HCEC 1CT (cell line): ENCODE results near the gene IFI27.

Experiments
- DNase-seq: peaks from one replicate; pipeline ENCODE4 v3.0.0-alpha.2; 2017

Gene IFI27

GRCh38 chr14:94103554-94104150, 6.9 kb upstream of the IFI27 start:
- no peak for DNase-seq

- no peak for DNase-seq
Observed at GRCh38 chr14:94104731-94105130, 5.8 kb upstream of the IFI27 start.

- no peak for DNase-seq
Observed at GRCh38 chr14:94109915-94110250, 653 bp upstream of the IFI27 start.

GRCh38 chr14:94111276-94112095, 950 bp downstream of the IFI27 start:
- no peak for DNase-seq

GRCh38 chr14:94112513-94113063, 2.1 kb downstream of the IFI27 start:
- DNase-seq = no peak

- no peak for DNase-seq
Observed at GRCh38 chr14:94113073-94113472, 2.5 kb downstream of the IFI27 start.

GRCh38 chr14:94113490-94113889, 3.0 kb downstream of the IFI27 start:
- no peak for DNase-seq

GRCh38 chr14:94113908-94114588, 3.5 kb downstream of the IFI27 start:
- no peak for DNase-seq

- DNase-seq = no peak
Observed at GRCh38 chr14:94114589-94115057, 4.1 kb downstream of the IFI27 start.

GRCh38 chr14:94115058-94115591, 4.6 kb downstream of the IFI27 start:
- DNase-seq = no peak

- no peak for DNase-seq
Observed at GRCh38 chr14:94115631-94116030, 5.1 kb downstream of the IFI27 start.

GRCh38 chr14:94116701-94117100, 6.2 kb downstream of the IFI27 start:
- DNase-seq = no peak

- DNase-seq = no peak
Observed at GRCh38 chr14:94117856-94118255, 7.3 kb downstream of the IFI27 start.

GRCh38 chr14:94119071-94119470, 8.5 kb downstream of the IFI27 start:
- DNase-seq = no peak

GRCh38 chr14:94120667-94121340, 10.3 kb downstream of the IFI27 start:
- peak; percentile 22 for DNase-seq

GRCh38 chr14:94121485-94121884, 10.9 kb downstream of the IFI27 start:
- no peak for DNase-seq

GRCh38 chr14:94122438-94122837, 11.9 kb downstream of the IFI27 start:
- DNase-seq = no peak

GRCh38 chr14:94123296-94123695, 12.8 kb downstream of the IFI27 start:
- DNase-seq = no peak

- no peak for DNase-seq
Observed at GRCh38 chr14:94123868-94124267, 13.3 kb downstream of the IFI27 start.

GRCh38 chr14:94124582-94125377, 14.2 kb downstream of the IFI27 start:
- no peak for DNase-seq

- DNase-seq = no peak
Observed at GRCh38 chr14:94125659-94126418, 15.3 kb downstream of the IFI27 start.

GRCh38 chr14:94126419-94126677, 15.8 kb downstream of the IFI27 start:
- no peak for DNase-seq
